Measurements from ENCODE around the gene PBX1.

The PBX1 gene

DNA sequence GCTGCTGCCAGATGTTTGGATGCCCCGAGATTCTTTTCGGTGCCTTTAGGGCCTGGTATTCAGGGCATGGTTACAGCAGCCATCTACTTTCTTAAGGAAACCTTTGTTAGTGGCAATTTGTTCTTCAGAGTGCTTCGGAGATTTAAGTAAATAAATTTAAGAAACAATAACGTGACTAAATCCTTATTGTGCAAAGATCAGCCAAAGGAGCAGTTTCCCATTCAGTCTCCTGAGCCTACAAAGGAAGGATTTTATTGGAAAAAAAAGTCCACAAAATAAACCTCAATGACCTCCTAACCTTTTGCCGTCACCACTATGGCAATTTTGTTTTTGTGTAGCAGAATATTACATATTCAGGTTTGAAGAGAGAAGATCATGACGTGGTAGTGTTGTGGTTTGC, 231.1 kb downstream of the PBX1 start:
- DNase-seq, result no peak

DNA sequence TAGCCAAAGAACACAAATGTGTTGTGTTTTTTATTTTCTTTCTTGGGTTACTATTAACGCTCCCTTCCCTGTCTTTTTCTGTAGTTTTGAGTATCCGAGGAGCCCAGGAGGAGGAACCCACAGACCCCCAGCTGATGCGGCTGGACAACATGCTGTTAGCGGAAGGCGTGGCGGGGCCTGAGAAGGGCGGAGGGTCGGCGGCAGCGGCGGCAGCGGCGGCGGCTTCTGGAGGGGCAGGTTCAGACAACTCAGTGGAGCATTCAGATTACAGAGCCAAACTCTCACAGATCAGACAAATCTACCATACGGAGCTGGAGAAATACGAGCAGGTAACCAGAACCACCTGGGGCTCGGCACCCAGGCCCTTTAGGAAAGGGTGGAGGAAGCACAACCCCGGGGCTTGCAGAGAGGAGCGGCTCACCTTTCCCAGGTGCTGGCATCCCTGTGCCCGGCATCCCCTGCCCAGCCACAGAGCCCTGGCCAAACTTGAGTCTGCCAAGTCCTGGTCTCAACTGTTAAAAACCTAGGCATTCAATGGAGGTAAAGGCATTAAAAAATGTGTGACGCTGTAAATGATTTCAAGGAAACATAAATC, 233.5 kb downstream of the PBX1 start:
- DNase-seq, result no peak

DNA sequence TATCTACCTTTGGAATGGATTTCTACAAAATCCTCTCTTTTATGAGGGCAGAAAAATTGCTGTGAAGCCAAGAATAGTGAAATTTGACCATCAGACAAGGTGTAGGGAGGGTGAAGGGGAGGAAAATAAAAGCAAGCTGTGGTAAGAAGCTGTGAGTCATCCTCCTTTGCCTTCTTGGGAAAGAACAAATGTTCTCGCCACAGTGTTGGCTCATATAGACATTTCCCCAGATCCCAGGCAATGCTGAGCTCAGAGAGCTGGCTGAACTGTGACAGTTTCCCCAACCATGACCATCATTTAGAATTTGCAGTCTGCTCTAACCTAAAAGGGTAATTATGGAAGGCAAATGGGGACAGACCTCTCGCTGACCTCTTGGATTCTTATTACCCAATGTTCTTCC, 235.4 kb downstream of the PBX1 start:
- no peak for DNase-seq

DNA sequence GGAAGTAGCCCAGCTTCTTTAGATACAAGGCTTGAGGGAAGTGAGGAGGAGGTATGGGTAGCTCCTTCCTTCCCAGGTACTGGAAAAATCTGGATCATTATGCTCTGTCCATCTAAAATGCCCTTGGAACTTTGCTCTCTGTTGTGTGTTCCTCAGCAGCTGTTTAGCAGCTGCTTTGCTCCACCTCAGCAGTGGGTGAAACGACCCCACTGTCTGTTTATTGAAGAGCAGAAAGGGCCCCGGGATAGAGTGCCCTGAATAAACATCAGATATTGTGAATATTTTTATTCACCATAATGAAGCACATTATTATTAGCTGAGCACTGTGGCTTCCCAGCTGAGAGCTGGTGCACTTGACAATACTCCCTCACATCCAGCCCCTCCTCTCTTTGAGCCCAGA, 237.9 kb downstream of the PBX1 start:
- no peak for DNase-seq

DNA sequence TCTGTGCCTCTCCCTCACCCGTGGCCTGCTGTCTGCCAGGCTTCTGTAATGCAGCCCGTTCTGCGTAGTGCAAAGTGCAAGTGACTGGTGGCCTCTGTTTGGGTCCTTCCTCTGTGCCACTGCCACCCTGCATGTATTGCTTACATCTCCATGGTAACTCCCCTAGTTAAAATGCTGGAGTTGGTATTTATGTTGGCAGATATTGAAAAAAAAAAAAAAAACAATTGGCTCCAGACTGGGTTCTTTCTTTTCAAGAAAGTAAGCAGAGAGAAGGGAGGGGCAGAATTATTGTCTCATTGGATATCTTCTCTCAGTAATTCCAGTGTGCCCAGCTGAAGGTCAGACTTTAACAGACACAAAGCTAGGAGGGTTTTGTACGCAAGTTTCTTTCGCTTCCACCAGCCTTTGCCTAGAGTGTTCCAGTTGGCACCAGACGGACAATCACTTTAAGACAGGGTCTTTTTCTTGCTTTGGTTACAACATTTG, 242.3 kb downstream of the PBX1 start:
- DNase-seq, result no peak

DNA sequence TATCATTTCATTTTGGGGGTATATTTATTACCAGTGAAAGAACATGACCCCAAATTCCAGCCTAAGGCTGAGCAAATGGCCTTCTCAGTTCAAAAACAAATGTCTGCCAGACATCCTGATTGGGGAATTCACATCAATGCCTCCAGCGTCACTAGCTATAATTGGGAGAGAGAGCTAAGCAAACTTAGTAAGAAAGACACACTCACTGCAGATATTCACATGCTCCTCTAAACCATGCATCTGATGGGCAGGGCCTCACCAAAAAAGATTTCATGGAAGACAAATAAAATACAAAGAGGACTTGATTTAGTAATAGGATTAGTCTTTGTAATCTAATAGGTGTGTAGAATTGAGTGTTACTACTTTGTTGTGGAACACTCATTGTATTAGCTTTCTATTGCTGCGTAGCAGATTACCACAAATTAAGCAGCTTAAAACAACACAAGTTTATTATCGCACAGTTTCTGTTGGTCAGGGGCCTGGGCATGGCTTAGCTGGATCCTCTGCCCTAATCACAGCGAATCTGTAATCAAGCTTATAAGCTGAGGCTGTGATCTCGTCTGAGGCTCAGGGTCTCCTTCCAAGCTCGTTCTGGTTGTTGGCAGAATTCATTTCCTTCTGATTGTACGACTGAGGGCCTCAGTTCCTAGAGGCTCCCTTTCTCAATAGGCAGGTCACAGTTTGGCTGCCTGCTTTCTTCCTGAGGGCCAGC, 243.0 kb downstream of the PBX1 start:
- no peak for DNase-seq

DNA sequence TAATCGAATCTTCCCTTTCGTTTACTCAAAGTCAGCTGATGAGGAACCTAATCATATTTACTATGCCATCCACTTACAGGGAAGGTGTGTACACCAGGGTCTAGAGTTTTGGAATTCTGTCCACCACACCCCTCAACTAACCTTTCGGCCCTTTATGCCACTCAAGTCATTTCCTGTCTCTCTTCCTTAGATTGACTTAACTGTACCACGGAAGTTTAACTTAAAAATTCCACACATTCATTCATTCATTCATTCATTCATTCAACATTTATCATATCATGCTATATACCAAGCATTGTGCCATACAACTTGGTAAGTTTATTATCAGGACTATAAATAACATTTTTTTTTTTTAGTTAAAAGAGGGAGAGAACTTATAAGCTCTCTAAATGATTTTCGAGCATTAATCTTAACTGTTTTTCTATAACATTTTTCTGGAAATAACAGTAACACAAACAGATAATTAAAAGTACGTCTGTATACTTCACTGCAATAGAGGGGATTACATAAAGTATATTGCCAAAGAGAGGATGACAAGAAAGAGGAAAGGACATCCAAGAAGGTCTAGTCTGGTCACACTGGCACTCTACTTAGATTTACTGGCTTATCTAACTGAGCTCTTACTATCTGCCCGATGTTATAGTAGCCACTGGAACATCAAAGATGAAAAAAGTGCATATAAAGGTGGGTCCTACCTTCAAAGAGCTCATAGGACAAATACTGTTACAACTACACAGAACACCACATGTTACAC, 243.7 kb downstream of the PBX1 start:
- DNase-seq, result no peak

DNA sequence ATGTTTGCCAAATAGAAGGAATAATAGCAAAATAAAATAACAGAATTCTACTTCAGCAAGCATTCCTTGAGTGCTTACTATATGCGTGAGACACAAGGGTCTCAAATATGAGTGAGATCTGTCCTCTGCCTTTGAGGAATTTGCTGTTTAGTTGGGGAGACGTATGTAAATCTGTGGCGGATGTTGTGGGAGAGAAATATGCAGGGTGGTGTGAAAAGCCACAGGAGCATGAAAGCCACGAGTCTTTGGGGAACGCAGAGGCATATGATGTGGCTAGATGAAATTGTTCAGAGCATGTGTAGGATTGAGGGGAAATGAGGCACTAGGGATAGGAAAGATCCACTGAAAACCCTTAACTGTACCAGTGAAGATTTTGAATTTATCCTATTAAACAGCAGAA, 244.4 kb downstream of the PBX1 start:
- DNase-seq, result no peak

DNA sequence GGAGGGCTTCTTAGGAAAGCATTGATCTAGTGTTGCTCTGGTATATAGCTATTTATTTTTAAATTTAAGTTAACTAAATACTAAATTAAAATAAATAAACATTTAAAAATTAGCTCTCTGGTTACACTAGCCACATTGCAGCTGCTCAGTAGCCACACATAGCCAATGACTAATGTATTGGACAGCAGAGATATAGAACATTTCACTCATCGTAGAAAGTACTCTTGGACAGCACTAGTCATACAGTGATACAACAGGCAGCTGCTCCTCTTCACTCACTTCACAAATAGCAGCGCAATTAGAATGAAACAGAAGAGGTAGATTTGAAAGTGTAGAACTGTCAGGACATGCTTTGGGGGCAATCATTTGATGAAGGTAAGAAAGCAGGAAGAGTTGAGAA, 245.4 kb downstream of the PBX1 start:
- DNase-seq, result no peak

DNA sequence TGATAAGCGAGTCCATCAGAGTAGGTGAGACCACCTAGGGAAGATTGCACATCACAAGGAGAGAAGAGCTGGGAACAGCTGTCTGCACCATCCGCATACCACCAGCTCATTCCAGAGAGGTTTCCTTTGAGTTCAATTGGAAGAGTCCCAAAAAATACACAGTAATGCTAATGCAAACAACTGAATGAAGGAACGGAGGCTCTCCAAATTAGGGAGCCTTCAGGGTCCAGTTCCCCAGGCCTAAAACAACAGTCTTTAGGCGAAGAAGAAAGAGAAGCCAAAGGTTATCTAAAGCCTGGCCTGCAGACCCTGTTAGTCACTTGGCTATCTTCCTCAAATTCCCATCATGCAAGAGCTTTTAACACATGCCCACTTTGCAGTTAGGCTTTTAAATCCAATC, 246.4 kb downstream of the PBX1 start:
- no peak for DNase-seq

DNA sequence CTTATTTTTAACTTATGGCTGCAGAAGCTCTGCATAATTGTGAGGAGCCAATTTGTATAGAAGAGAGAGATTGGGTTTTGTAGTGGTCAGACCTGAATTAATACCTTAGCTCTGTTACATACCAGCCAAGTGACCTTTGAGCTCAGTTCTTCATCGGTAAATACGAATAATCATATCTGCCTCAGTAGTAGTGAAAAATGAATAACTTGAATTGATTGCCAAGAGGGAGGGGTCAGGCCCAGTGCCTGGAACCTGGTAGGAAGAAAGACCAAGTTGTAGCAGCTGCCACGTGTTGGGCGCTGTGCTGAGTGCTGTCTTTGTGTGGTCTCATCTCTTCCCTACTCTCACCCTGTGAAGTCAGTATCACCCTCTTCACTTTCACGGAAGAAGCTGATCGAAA, 247.5 kb downstream of the PBX1 start:
- no peak for DNase-seq

DNA sequence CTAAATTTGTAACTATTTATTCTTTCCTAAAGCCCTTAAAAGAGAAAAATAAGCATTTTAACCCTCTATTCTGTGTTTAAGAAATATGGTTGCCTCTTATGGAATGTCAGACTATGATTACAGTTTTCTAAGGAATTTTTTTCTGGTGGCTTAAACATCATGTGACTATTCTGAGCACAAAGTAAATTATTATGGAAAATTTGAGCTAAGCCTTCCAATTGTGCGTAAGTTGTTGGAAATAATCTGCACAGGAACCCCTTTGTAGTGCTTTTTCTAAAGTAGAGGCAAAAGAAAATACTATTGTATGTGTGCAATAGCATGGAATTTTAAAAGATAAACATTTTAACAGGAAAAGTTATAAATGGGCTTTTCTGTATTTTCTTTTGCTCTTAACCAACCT, 254.8 kb downstream of the PBX1 start:
- no peak for DNase-seq

DNA sequence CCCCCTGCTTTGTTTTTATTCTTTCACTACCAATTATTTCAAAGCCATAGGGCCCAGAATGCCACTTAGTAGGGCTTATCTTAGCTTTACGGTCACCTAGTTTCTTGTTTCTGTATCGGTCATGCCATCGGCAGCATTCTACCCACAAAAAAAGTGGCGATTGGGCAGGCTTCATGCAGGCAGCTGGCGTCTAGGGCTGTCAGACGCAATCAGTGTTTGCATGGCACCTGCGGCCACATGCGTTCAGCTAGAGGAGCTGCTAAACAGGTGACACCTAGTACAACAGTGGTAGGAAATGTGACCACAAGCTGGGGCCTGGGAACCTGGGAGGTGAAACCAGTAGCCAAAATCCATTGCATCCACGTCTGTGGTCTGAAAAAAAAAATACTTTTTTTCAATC, 262.7 kb downstream of the PBX1 start:
- no peak for DNase-seq

DNA sequence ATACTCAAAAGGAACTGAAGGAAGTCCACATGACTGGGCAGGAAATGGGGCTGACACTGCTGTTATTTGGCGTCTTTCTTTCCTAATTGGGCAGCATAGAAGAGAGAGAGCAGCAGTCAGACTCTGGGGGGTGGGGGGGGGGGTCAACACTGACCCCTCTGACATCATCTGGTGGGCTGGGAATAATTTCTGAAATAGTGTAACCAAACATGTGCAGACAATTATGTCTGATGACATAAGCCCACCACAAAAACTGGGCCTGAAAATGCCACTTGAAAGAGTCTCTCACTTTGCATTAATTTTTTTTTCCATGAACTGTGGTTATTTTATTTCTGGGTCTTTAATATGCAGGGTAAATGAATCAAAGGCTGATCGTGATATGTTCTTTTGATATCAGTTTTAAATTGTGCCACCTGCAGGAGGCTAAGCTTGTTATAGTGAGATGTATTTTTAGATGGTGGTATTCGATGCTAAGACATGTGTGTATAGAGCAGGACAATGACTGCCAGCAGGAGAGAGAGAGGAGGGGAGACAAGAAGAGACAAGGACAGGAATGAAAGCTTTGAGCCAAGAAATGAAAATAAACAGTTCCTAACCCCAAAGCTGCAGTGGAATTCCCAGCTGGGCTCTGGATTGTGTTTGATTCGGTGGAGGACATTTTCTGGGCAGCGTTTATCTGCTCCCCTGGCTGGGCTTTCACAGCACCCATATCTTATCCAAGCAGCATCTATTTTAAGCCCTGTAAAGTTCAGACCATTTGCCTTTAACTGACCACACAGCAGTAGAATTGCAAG, 264.7 kb downstream of the PBX1 start:
- no peak for DNase-seq

DNA sequence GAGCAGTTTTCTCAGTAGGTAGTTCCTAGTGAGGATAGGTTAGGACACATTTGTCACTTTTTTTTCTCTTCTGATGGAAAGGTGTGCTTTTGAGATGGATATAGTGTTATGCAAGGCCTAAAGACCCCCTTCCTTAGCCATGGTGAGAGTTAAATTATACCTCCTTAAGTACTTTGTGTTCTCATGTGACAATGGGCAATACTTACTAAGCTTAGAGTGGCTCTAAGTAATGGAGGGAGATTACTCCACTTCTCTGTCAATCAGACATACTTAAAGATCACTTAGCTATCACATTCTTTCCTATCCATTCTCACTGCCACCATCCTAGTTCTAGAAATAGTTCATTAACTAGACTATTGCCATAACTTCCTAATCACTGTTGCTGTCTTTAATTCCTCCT, 265.6 kb downstream of the PBX1 start:
- DNase-seq, result no peak

DNA sequence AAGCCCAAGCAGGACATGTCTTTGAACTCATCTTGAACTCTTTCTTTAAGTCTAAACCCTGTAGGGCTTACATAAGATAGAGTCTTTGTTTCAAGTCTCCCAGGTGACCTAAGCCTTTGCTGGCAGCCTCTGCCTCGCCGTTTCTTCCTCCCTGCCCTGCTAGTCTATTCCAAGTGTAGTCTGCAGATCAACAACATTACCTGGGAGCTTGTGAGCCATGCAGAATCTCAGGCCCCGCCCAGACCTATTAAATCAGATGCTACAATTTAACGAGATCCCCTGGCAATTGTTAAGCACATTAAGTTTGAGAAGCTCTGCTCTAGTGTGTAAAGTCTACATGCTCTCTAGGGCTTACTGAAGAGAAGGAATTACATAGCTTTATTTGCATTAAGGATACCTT, 271.6 kb downstream of the PBX1 start:
- DNase-seq, result no peak

DNA sequence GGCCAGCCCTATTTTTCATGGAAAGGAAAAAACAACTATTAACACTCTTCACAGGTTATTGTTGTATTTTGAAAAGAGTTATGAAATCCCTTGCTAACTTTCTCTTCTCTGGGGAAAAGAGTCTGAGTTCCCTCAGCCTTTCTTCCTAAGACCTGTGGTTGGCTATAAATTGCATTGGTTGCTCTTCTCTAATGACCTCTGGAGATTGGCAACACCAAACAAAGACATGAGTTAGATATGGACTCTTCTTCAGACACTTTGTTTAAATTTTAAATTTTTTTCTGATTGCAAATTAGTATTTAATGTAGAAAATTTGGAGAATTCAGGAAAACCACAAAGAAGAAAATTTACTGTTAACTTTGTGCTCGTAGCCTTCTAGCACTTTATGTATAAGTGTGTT, 275.7 kb downstream of the PBX1 start:
- DNase-seq, result no peak

DNA sequence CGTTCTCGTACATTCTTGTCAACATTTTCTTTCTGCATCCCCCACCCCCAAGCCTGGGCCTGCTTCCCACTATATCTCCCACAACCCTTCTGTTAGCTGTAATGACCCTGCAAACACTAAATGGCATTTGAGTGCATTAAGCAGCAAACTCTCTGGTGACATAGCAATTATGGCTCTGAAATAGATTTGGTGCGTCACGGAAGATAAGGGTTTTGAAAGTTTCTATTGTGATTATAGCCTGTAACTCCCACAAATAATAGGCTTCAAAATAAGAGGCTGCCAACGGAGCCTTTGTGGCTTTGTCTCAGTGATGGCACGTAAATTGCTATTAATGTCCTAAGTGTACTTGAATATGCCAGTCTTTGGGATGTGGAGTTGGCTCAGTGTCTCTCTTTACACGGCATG, 277.6 kb downstream of the PBX1 start:
- DNase-seq, result no peak

DNA sequence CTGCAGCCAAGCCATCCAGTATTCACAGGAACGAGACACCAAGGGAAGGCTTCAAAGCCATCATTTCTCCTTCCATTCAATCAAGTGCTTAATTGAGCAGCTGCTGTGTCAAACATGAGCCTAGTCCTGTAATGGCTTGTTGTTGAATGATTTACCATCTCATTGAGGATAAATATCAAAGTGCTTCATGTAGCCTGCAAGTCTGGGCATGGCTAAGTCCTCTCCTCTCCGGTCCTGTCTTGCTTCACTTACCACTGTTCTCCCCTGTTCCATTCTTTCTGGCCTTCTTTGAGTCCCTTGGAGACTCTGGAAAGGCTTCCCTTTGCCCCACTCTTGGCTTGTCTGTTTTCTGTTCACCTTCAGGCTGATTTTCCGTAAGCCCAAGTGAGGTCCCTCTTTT, 279.8 kb downstream of the PBX1 start:
- no peak for DNase-seq

DNA sequence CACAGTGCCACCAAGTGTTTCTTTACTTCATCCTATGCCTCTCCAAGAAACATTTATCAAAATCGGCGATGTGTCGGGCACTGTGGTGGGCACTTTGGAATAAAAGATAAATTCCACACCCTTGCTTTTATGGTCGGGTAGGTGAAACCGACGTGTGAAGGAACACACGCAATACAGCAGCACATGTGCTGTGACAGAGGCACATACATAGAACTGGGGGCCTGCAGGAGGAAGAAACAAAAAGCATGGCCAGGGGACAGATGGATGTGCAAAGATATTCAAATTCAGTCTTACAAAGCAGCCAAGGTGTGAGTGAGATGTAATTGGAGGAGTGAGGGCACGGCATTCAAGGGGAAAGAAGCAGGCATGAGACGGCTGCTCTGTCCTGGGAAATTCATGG, 282.0 kb downstream of the PBX1 start:
- DNase-seq, result no peak

DNA sequence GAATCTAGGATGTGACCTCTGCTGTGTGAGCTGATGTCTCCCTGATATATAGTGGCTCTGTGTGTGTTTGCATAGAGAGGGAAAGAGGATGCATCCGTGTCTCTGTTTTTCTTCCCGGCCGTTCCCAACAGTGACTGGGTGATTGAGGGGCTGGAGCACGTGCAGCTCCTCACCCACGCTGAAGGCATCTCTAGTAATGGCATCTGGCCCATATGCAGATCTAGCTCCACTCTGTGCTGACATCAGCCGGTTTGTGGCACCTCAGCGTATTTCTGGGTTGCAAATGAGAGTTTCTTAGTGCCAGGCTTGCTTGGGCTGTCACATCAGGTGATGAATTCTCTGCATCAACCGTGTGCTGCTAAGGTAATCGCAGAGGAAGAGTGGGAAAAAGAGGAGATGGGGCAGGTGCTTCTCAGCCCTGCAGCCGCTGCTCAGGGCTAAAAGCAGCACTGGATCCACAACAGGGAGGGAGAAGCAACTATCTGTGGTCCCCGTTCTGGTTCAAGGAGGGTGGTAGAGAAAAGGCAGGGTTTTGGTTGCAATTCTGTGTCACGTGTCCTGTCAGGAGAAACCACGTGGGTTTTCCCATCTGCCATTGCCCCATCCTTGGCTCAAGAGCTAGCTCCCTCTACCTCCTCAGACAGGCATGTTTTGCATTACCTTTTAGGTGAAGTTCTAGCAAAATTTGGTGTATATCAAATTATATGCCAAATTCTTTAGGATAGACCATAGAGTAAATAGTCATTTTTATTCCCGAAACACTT, 282.9 kb downstream of the PBX1 start:
- no peak for DNase-seq

DNA sequence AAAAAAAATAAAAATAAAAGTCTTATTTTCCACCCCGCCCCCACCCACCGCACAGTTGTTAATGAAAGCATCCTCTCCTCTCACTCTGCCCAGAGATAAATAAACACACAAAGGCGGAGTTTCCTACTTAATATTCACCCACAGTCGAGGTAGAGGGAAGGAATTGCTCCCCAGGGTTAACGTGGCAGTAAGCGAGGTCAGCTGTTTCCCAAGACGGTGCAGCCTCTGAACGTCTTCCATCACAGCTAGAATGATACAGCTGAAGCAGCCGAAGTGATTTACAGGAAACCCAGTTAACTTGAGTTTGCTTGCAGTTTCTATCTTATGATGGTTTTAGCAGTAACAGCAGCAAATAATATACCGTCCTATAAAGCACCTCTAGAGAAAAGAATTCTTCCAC, 283.9 kb downstream of the PBX1 start:
- DNase-seq, result no peak
